Eye (tissue), 1 donor: ENCODE data around the gene ARHGAP19.

Experiments
- DNase-seq: peaks from one replicate; pipeline ENCODE4 v3.0.0-alpha.2; 2015

Gene ARHGAP19

GRCh38 chr10:97292097-97292861 is at the start of gene ARHGAP19:
ARHGAP19 (minus strand) TSS chr10:97292637; CDS start chr10:97292627, 10 bp downstream.
- DNase-seq = peak; percentile 99

GRCh38 chr10:97341416-97341815 is 49.0 kb upstream of the ARHGAP19 start:
- no peak for DNase-seq

GRCh38 chr10:97338041-97338440 is 45.6 kb upstream of the ARHGAP19 start:
- DNase-seq = peak; percentile 27

DNA sequence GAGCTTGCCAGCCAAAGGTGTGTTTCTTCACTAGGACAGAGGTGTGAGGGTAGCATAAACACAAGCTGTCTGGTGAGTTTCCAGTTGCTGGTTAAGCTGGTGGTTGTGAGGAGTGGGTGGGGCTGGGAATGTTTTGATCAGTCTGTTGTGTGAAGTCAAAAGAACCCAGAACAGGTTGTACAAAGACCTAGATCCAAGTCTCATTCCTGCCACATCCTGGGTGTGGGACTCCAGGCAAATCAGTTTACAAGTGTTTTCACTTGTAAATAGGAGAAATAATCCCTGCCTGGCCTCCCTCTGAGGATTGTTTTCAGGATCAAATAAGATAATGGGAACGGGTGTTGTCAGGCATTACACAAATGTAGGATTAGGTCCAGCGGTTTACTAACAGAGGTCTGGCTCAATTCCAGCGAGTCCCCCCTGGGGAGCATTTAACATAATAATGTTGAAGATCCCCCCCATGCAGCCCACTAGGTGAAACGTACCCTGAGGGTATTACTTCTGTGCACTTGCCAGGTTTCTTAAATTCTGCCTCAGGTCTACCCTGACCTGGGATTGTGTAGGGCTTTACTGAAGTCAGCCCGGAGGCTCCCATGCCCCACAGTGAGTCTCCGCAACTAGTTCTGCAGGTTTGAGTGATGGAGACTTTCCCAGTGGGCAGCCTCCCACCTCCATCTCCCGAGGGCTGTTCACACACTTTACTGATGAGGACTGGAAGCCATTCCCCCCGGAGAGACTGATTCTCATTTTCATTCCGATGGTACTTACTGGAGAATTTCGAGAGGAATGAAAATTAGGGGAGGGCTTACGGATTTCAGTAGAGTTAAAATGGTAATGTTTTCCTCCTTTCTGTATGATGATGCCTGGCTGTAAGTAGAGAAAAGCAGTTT is 44.8 kb upstream of the ARHGAP19 start:
- DNase-seq = peak; percentile 58

GRCh38 chr10:97336446-97336845 is 44.0 kb upstream of the ARHGAP19 start:
- peak; percentile 43 for DNase-seq

DNA sequence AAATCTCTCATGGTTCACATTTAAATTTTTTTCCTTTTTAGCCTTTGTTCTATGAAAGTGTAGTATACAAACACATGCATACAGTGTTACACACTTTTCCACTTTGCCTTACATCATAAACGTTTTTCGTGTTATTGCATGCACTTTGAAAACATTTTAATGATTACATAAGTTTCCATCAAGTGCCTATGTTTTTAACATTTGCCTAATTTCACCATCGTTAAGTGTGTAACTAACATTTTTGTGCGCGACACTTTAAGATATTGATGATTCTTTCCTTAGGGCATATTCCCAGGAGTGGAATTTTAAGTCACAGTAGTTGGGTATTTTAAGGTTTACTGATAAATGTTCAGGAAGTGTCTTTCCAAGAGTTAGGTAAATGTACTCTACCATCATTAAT is 43.6 kb upstream of the ARHGAP19 start:
- peak; percentile 54 for DNase-seq

DNA sequence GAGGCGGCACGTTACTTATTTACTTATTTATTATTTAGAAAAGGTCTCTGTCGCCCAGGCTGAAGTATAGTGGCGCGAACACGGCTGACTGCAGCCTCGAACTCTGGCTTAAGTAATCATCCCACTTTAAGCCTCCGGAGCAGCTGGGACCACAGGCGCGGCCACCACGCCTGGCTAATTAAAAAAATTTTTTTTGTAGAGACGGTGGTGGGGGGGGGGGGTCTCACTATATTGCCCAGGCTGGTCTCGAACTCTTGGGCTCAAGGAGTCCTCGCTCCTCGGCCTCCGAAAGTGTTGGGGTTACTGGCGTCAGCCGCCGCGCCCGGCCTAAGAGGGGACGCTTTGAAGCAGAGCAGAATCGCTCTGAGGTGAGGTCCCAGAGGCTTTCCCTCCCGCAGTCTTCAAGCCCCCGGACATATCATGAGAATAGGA is 42.8 kb upstream of the ARHGAP19 start:
- DNase-seq = no peak

DNA sequence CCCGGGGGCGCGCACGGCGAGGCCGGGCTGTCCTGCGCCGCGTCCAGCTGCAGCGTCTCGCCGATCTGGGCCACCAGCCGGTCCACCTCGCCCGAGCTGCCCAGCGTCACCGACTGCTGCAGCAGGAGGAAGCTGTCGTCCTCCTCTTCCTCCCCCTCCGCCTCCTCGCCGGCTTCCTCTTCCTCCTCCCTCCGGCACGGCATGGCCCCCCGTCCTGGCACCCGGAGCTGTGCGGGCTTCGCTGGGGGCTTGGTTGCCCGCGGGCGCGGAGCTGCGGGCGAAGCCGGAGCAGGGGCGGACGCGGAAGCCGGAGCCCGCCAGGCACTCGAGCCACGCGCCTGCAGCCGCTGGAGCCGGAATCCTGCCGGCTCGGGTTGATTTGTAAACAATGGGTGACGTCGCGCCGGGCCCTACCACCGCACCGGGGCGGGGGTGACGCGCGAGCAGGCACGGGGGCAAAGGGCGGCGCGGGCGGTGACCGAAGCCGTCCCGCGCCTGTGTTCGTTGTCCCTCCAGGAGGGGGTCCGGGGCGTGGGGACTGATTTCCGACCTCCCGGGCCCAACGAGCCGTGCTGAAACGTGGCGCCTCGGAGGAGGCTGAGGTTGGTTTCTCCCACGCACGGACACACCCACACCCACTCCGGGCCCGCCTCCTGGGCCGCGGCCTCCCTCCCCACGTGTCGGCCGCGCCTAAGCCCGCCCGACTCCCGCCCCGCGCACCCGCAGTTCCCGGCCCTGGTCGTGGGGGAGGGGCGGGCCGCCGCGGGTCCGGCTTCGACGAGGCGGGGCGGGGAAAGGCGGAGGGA is 42.1 kb upstream of the ARHGAP19 start, which contains the start of gene FRAT2:
FRAT2 (minus strand) TSS at position 360 of the 806 bp plus-strand sequence; CDS start at position 203, 157 bp downstream.
- DNase-seq = peak; percentile 96

DNA sequence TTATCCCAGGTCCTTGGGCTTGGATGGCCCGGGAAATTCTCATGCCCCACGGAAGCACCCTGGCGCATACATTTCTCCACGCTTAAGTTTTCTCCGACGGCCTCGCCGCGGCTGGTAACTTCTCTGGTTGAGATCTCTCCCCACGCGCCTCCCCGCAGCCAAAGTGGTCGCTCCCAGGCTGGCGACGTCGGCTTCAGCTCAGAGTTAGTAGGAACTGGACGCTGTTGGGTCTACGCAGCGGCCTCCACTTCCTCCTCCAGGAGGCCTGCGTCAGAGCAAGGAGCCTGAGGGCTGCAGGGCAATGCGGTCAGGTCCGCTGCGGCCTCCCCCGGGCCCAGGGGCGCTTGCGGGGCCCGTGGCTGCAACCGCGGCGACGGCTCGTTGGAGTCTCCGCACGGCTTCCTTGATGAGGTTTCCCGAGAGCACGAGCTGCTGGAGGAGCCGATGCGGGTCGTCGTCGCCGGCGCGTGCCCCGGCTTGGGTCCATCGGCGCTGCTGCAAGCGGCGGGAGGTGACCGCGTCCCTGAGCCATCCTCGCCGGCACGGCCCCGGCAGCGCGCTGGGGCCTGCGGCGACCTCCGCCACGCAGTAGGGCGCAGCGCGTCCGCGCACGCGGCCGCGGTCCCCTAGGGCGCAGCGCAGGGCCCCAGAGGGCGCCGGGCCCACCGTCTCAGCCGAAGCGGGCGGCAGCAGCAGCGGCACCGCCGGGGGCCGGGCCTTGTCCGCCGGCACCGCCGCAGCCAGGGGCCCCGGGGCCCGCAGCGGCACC is 41.3 kb upstream of the ARHGAP19 start:
- peak; percentile 78 for DNase-seq

DNA sequence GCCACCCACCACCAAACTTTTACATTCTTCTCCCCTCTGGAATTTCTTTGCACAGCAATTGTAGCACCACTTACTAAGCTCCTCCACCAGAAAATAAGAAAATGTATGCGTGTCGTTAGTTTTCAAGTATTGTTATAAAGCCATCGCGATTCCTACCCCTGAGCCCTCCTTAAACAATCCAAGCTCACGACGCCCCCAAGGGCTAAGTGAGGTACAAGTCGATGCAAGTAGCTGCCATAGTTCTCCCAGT is 40.8 kb upstream of the ARHGAP19 start:
- DNase-seq = peak; percentile 82

DNA sequence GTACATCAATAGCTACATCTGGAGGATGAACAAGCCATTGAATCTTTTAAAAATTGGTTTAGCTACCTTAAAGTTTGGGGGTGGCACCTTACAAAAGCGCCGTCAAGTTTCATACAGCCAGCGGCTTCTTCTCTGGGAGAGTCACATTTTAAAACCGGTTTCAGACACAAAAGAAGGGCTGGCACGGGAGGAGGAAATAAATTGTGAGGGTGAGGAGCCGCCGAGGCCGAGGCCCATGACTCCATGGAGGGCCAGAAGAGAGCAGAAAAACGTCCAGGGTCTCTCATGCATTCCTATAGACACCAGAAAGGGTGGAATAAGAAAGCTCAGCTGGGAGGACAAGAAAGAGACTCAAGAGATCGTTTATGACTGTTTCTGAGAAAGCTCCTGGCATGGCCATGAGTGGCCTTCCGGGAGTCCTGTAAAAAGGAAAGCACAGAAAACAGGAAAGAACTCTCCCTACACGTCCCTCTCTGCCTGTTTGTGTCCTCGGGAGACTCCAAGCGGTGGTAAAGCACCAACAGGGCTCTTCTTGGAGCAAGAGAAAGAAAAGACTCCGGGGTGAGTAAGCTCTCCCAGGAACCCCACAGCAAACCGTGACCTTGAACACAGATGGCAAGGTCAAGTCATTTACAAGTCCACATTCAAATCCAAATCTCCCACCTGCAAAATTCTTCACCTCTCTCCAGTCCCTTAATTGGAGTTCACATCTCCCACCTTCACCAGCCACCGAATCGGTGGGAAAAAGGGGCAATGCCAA is 40.3 kb upstream of the ARHGAP19 start:
- DNase-seq = peak; percentile 81

DNA sequence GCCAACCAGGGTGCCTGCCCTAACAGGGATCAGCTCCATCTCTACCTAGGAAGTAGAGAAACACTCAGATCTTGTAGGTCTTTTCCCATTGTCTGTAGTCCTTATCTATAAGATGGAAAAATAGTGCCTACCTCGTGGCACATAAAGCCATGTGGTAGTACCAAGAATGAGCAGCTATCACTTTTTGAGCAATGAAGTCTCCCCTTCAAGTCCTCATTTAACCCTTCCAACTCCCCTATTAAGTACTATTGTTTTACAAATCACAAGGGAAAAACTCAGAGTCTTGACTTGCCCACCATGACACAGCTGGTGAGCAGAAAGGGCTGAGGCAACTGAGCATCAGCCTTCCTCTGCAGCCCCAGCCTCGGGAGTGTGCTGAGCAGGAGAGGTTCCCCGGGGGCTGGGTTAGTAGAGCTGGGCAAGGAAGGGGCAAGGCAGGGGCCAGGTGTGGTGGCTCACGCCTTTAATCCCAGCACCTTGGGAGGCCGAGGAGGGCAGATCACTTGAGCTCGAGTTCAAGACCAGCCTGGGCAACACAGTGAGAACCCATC is 38.8 kb upstream of the ARHGAP19 start:
- DNase-seq = no peak

GRCh38 chr10:97329766-97330165 is 37.3 kb upstream of the ARHGAP19 start:
- DNase-seq = no peak

GRCh38 chr10:97328646-97329453 is 36.4 kb upstream of the ARHGAP19 start:
- DNase-seq = no peak

GRCh38 chr10:97327348-97328294 is 35.2 kb upstream of the ARHGAP19 start:
- DNase-seq = no peak

- peak; percentile 23 for DNase-seq
Observed at GRCh38 chr10:97325754-97326153, 33.3 kb upstream of the ARHGAP19 start.

GRCh38 chr10:97323501-97323900 is 31.1 kb upstream of the ARHGAP19 start:
- DNase-seq = no peak

GRCh38 chr10:97321804-97322190 is 29.4 kb upstream of the ARHGAP19 start:
- peak; percentile 85 for DNase-seq
